Measurements from ENCODE around the gene FFAR1. TPM values are rescaled to one million over a fixed set of nuclear protein-coding genes. Genes with fewer than 3 reads are reported as not detected.

FFAR1 gene
- total and polyA plus RNA-seq, 2 donors: 0.05 TPM

GRCh38 chr19:35334144-35334753 lies 13.5 kb upstream of the FFAR1 start:
- WGBS: 94% methylated on average over 10 of the region's 10 CpGs
- DNase-seq (ENCODE audit: low read depth in 6 of 9, low spot score in 9 of 9): no peak
- Histone ChIP-seq H3K36me3 (ENCODE audit: control insufficient read depth in 2 of 2, insufficient read depth in 2 of 2, low read length in 1 of 2) (no peaks in the 10 kb centered on the region), H3K4me1 (ENCODE audit: control insufficient read depth in 2 of 2, insufficient read depth in 2 of 2, low read length in 2 of 2) (no peaks in the 10 kb centered on the region), H3K9me3 (ENCODE audit: control insufficient read depth in 2 of 2, insufficient read depth in 1 of 2, low read length in 1 of 2) (no peaks in the 10 kb centered on the region), H3K27me3 (ENCODE audit: control insufficient read depth in 2 of 2, insufficient read depth in 1 of 2, low read length in 1 of 2) (peaks cover 0 to 3% of the 10 kb centered on the region in 2 donors), H3K4me3 (ENCODE audit: low read length in 2 of 2) (no peak overlapping the region), H3K27ac (ENCODE audit: low read depth in 1 of 2, low read length in 1 of 2) (no peak overlapping the region)

- no peak overlapping the region for H3K27ac ChIP-seq (ENCODE audit: low read depth in 1 of 2, low read length in 1 of 2)
- H3K4me1 ChIP-seq (ENCODE audit: control insufficient read depth in 2 of 2, insufficient read depth in 2 of 2, low read length in 2 of 2): no peaks in the 10 kb centered on the region
- H3K9me3 ChIP-seq (ENCODE audit: control insufficient read depth in 2 of 2, insufficient read depth in 1 of 2, low read length in 1 of 2): no peaks in the 10 kb centered on the region
- no peak overlapping the region for H3K4me3 ChIP-seq (ENCODE audit: low read length in 2 of 2)
- 97% methylated on average over 21 of the region's 21 CpGs for WGBS
- no peaks in the 10 kb centered on the region for H3K27me3 ChIP-seq (ENCODE audit: control insufficient read depth in 2 of 2, insufficient read depth in 1 of 2, low read length in 1 of 2)
- H3K36me3 ChIP-seq (ENCODE audit: control insufficient read depth in 2 of 2, insufficient read depth in 2 of 2, low read length in 1 of 2): no peaks in the 10 kb centered on the region
- no peak for DNase-seq (ENCODE audit: low read depth in 6 of 9, low spot score in 9 of 9)
These were observed 11.3 kb upstream of the FFAR1 start for GRCh38 chr19:35336166-35336955.

GRCh38 chr19:35337097-35337983 lies 10.4 kb upstream of the FFAR1 start:
- H3K27me3 ChIP-seq (ENCODE audit: control insufficient read depth in 2 of 2, insufficient read depth in 1 of 2, low read length in 1 of 2): no peaks in the 10 kb centered on the region
- no peak overlapping the region for H3K27ac ChIP-seq (ENCODE audit: low read depth in 1 of 2, low read length in 1 of 2)
- no peaks in the 10 kb centered on the region for H3K4me1 ChIP-seq (ENCODE audit: control insufficient read depth in 2 of 2, insufficient read depth in 2 of 2, low read length in 2 of 2)
- no peak for DNase-seq (ENCODE audit: low read depth in 6 of 9, low spot score in 9 of 9)
- H3K4me3 ChIP-seq (ENCODE audit: low read length in 2 of 2): no peak overlapping the region
- H3K36me3 ChIP-seq (ENCODE audit: control insufficient read depth in 2 of 2, insufficient read depth in 2 of 2, low read length in 1 of 2): no peaks in the 10 kb centered on the region
- H3K9me3 ChIP-seq (ENCODE audit: control insufficient read depth in 2 of 2, insufficient read depth in 1 of 2, low read length in 1 of 2): no peaks in the 10 kb centered on the region
- WGBS: 86% methylated on average over 25 of the region's 25 CpGs

GRCh38 chr19:35337984-35338296 lies 9.8 kb upstream of the FFAR1 start:
- DNase-seq (ENCODE audit: low read depth in 6 of 9, low spot score in 9 of 9): no peak
- 95% methylated on average over 13 of the region's 13 CpGs for WGBS
- Histone ChIP-seq H3K4me3 (ENCODE audit: low read length in 2 of 2) (no peak overlapping the region), H3K9me3 (ENCODE audit: control insufficient read depth in 2 of 2, insufficient read depth in 1 of 2, low read length in 1 of 2) (no peaks in the 10 kb centered on the region), H3K36me3 (ENCODE audit: control insufficient read depth in 2 of 2, insufficient read depth in 2 of 2, low read length in 1 of 2) (no peaks in the 10 kb centered on the region), H3K4me1 (ENCODE audit: control insufficient read depth in 2 of 2, insufficient read depth in 2 of 2, low read length in 2 of 2) (no peaks in the 10 kb centered on the region), H3K27ac (ENCODE audit: low read depth in 1 of 2, low read length in 1 of 2) (no peak overlapping the region), H3K27me3 (ENCODE audit: control insufficient read depth in 2 of 2, insufficient read depth in 1 of 2, low read length in 1 of 2) (no peaks in the 10 kb centered on the region)

GRCh38 chr19:35340431-35340830 lies 7.3 kb upstream of the FFAR1 start:
- WGBS: 95% methylated on average over 11 of the region's 11 CpGs
- no peaks in the 10 kb centered on the region for H3K9me3 ChIP-seq (ENCODE audit: control insufficient read depth in 2 of 2, insufficient read depth in 1 of 2, low read length in 1 of 2)
- no peaks in the 10 kb centered on the region for H3K36me3 ChIP-seq (ENCODE audit: control insufficient read depth in 2 of 2, insufficient read depth in 2 of 2, low read length in 1 of 2)
- no peak overlapping the region for H3K4me3 ChIP-seq (ENCODE audit: low read length in 2 of 2)
- no peaks in the 10 kb centered on the region for H3K27me3 ChIP-seq (ENCODE audit: control insufficient read depth in 2 of 2, insufficient read depth in 1 of 2, low read length in 1 of 2)
- DNase-seq (ENCODE audit: low read depth in 6 of 9, low spot score in 9 of 9): no peak
- H3K27ac ChIP-seq (ENCODE audit: low read depth in 1 of 2, low read length in 1 of 2): no peak overlapping the region
- H3K4me1 ChIP-seq (ENCODE audit: control insufficient read depth in 2 of 2, insufficient read depth in 2 of 2, low read length in 2 of 2): no peaks in the 10 kb centered on the region

- H3K27ac ChIP-seq (ENCODE audit: low read depth in 1 of 2, low read length in 1 of 2): no peak overlapping the region
- H3K36me3 ChIP-seq (ENCODE audit: control insufficient read depth in 2 of 2, insufficient read depth in 2 of 2, low read length in 1 of 2): no peaks in the 10 kb centered on the region
- no peaks in the 10 kb centered on the region for H3K27me3 ChIP-seq (ENCODE audit: control insufficient read depth in 2 of 2, insufficient read depth in 1 of 2, low read length in 1 of 2)
- no peak overlapping the region for H3K4me3 ChIP-seq (ENCODE audit: low read length in 2 of 2)
- 96% methylated on average over 16 of the region's 16 CpGs for WGBS
- DNase-seq (ENCODE audit: low read depth in 6 of 9, low spot score in 9 of 9): no peak
- H3K4me1 ChIP-seq (ENCODE audit: control insufficient read depth in 2 of 2, insufficient read depth in 2 of 2, low read length in 2 of 2): peaks cover 0 to 5% of the 10 kb centered on the region in 2 donors
- no peaks in the 10 kb centered on the region for H3K9me3 ChIP-seq (ENCODE audit: control insufficient read depth in 2 of 2, insufficient read depth in 1 of 2, low read length in 1 of 2)
These were observed 6.7 kb upstream of the FFAR1 start for GRCh38 chr19:35341006-35341405.

- peaks cover 0 to 12% of the 10 kb centered on the region in 2 donors for H3K4me1 ChIP-seq (ENCODE audit: control insufficient read depth in 2 of 2, insufficient read depth in 2 of 2, low read length in 2 of 2)
- no peak for DNase-seq (ENCODE audit: low read depth in 6 of 9, low spot score in 9 of 9)
- no peaks in the 10 kb centered on the region for H3K36me3 ChIP-seq (ENCODE audit: control insufficient read depth in 2 of 2, insufficient read depth in 2 of 2, low read length in 1 of 2)
- no peaks in the 10 kb centered on the region for H3K27me3 ChIP-seq (ENCODE audit: control insufficient read depth in 2 of 2, insufficient read depth in 1 of 2, low read length in 1 of 2)
- no peak overlapping the region for H3K4me3 ChIP-seq (ENCODE audit: low read length in 2 of 2)
- H3K27ac ChIP-seq (ENCODE audit: low read depth in 1 of 2, low read length in 1 of 2): no peak overlapping the region
- H3K9me3 ChIP-seq (ENCODE audit: control insufficient read depth in 2 of 2, insufficient read depth in 1 of 2, low read length in 1 of 2): no peaks in the 10 kb centered on the region
- 96% methylated on average over 14 of the region's 14 CpGs for WGBS
These were observed 6.0 kb upstream of the FFAR1 start for GRCh38 chr19:35341565-35342225.

- Histone ChIP-seq H3K27me3 (ENCODE audit: control insufficient read depth in 2 of 2, insufficient read depth in 1 of 2, low read length in 1 of 2) (no peaks in the 10 kb centered on the region), H3K9me3 (ENCODE audit: control insufficient read depth in 2 of 2, insufficient read depth in 1 of 2, low read length in 1 of 2) (no peaks in the 10 kb centered on the region), H3K36me3 (ENCODE audit: control insufficient read depth in 2 of 2, insufficient read depth in 2 of 2, low read length in 1 of 2) (no peaks in the 10 kb centered on the region), H3K27ac (ENCODE audit: low read depth in 1 of 2, low read length in 1 of 2) (no peak overlapping the region), H3K4me1 (ENCODE audit: control insufficient read depth in 2 of 2, insufficient read depth in 2 of 2, low read length in 2 of 2) (peaks cover 2 to 19% of the 10 kb centered on the region in 2 donors), H3K4me3 (ENCODE audit: low read length in 2 of 2) (no peak overlapping the region)
- DNase-seq (ENCODE audit: low read depth in 6 of 9, low spot score in 9 of 9): no peak
- WGBS: 94% methylated on average over 5 of the region's 5 CpGs
These were observed 5.3 kb upstream of the FFAR1 start for GRCh38 chr19:35342430-35342829.

Data from thymus (tissue), 11 donors.